Smooth muscle cell (in vitro differentiated cells): ENCODE data around the gene ZNRD2. TPM values are rescaled to one million over a fixed set of nuclear protein-coding genes. Genes with fewer than 3 reads are reported as not detected.

Experiments
- DNase-seq: peaks from one replicate; lab custom pipeline; 2025; ENCODE audit not compliant: unreplicated experiment; lab: John Stamatoyannopoulos, UW
- H2AFZ ChIP-seq: fragments of 200-600 bp; sonication (generic); 2 replicates; pipeline ENCODE4 v1.6.0; 2016; ENCODE audit warnings: antibody characterized with exemption, low read depth, mild to moderate bottlenecking
- H3F3A ChIP-seq: fragments of 200-600 bp; sonication (generic); 2 replicates; pipeline ENCODE4 v1.6.0; 2017; ENCODE audit warnings: antibody characterized with exemption, low read depth
- H3K27ac ChIP-seq: fragments of 200-600 bp; sonication (generic); 2 replicates; pipeline ENCODE4 v1.5.1; 2016; ENCODE audit warnings: low read depth, mild to moderate bottlenecking
- H3K27me3 ChIP-seq: fragments of 200-600 bp; sonication (generic); 2 replicates; pipeline ENCODE4 v1.6.1; 2016; ENCODE audit warnings: low read depth, mild to moderate bottlenecking
- H3K36me3 ChIP-seq: fragments of 200-600 bp; sonication (generic); 2 replicates; pipeline ENCODE4 v1.5.1; 2016; ENCODE audit warnings: low read depth
- H3K4me1 ChIP-seq: fragments of 200-600 bp; sonication (generic); 2 replicates; pipeline ENCODE4 v1.5.1; 2016; ENCODE audit warnings: low read depth
- H3K4me2 ChIP-seq: fragments of 200-600 bp; sonication (generic); 2 replicates; pipeline ENCODE4 v1.6.0; 2016; ENCODE audit warnings: mild to moderate bottlenecking
- H3K4me3 ChIP-seq: fragments of 200-600 bp; sonication (generic); 2 replicates; pipeline ENCODE4 v1.5.1; 2016; ENCODE audit warnings: mild to moderate bottlenecking
- H3K79me2 ChIP-seq: fragments of 200-600 bp; sonication (generic); 2 replicates; pipeline ENCODE4 v1.6.0; 2016; ENCODE audit warnings: low read depth, mild to moderate bottlenecking
- H3K9ac ChIP-seq: fragments of 200-600 bp; sonication (generic); 2 replicates; pipeline ENCODE4 v1.6.0; 2016; ENCODE audit warnings: low read depth
- H3K9me3 ChIP-seq: fragments of 200-600 bp; sonication (generic); replicated peaks from 2 replicates; pipeline ENCODE4 v1.5.1; 2016; ENCODE audit warnings: low read depth
- H4K20me1 ChIP-seq: fragments of 200-600 bp; sonication (generic); 2 replicates; pipeline ENCODE4 v1.6.0; 2016; ENCODE audit warnings: low read depth
- WGBS: methylation state at CpG from one replicate; pipeline ENCODE4 v1.1.7; 2016; ENCODE audit warnings: low lambda C conversion rate; 5-methylcytosine and 5-hydroxymethylcytosine counted together
- polyA plus RNA-seq: library from polyadenylated mRNA; unstranded; fragments of >200 nt; fragmentation: Nextera tagmentation; extraction: Ambion mirVana; gene quantifications from 2 replicates; pipeline ENCODE4 v1.2.1, GENCODE V29; 2016
- total RNA-seq: library from RNA; depleted of rRNA; stranded (reverse); fragments of >200 nt; gene quantifications from 2 replicates; pipeline ENCODE4 v1.2.3, GENCODE V29; 2014
- TF ChIP-seq, protein P1 (sequence below): fragments of 200-600 bp; sonication (generic); IDR thresholded peaks from 2 replicates; pipeline ENCODE4 v1.5.1; 2017; ENCODE audit warnings: borderline replicate concordance, mild to moderate bottlenecking, antibody characterized with exemption; ENCODE audit not compliant: insufficient read depth, poor library complexity, severe bottlenecking

ZNRD2 gene
- total and polyA plus RNA-seq, 2 experiments from 2014 or later: 55.5 to 105 TPM

DNA sequence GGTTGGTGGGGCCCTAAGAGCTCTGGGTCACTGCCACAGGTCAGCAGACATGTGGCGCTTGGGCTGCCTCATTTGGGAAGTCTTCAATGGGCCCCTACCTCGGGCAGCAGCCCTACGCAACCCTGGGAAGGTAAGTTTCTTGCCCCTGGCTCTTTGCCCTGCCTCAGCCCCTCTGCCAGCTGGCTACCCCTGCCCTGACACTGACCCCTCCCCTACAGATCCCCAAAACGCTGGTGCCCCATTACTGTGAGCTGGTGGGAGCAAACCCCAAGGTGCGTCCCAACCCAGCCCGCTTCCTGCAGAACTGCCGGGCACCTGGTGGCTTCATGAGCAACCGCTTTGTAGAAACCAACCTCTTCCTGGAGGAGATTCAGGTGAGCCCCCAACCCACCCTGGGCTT is 43.5 kb upstream of the ZNRD2 start:
- H3K27ac ChIP-seq: no peak overlapping the region
- H3K27me3 ChIP-seq: no peaks in the 10 kb centered on the region
- H3K9me3 ChIP-seq: no peaks in the 10 kb centered on the region
- H3K4me3 ChIP-seq: no peak overlapping the region
- no peak overlapping the region for H3K4me2 ChIP-seq
- H3K4me1 ChIP-seq: peaks cover 31% of the 10 kb centered on the region
- TF ChIP-seq, protein P1, sequence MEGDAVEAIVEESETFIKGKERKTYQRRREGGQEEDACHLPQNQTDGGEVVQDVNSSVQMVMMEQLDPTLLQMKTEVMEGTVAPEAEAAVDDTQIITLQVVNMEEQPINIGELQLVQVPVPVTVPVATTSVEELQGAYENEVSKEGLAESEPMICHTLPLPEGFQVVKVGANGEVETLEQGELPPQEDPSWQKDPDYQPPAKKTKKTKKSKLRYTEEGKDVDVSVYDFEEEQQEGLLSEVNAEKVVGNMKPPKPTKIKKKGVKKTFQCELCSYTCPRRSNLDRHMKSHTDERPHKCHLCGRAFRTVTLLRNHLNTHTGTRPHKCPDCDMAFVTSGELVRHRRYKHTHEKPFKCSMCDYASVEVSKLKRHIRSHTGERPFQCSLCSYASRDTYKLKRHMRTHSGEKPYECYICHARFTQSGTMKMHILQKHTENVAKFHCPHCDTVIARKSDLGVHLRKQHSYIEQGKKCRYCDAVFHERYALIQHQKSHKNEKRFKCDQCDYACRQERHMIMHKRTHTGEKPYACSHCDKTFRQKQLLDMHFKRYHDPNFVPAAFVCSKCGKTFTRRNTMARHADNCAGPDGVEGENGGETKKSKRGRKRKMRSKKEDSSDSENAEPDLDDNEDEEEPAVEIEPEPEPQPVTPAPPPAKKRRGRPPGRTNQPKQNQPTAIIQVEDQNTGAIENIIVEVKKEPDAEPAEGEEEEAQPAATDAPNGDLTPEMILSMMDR: no peak
- peaks cover 70% of the 10 kb centered on the region for H4K20me1 ChIP-seq
- H3K79me2 ChIP-seq: peaks cover 40% of the 10 kb centered on the region
- H3K36me3 ChIP-seq: no peaks in the 10 kb centered on the region
- peaks cover 26% of the 10 kb centered on the region for H3F3A ChIP-seq
- no peak overlapping the region for H2AFZ ChIP-seq
- DNase-seq: no peak
- no peak overlapping the region for H3K9ac ChIP-seq
- WGBS: 98% methylated on average over 8 of the region's 8 CpGs

DNA sequence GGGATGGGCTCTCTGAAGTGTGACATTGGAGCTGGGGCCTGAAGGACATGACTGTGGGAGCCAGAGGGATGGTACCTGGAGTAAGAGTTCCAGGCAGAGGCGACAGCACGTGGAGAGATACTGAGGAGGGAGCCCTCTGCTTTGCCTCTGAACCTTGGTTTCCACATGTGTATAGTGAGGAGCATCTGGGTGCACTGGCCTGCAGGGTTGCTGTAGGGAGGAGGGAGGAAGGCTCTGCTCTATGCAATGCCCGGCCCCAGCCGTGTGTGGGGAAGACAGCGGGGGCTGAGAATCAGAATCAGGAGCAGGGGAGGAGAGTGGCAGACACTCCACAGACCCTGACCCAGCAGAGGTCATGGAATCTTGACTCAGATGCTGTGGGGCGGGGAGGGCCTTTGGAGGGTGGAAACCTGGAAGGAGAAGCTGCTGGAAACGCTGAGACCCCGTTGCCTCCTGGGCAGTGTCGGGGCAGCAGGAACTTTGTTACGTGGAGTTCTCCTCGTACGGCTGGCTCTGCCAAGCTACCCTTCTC is 41.4 kb upstream of the ZNRD2 start:
- H3K4me3 ChIP-seq: no peak overlapping the region
- no peak overlapping the region for H3K27ac ChIP-seq
- no peak overlapping the region for H3K4me2 ChIP-seq
- no peaks in the 10 kb centered on the region for H3K9me3 ChIP-seq
- no peaks in the 10 kb centered on the region for H3K36me3 ChIP-seq
- H2AFZ ChIP-seq: no peak overlapping the region
- H4K20me1 ChIP-seq: peaks cover 85% of the 10 kb centered on the region
- H3K9ac ChIP-seq: no peak overlapping the region
- H3K79me2 ChIP-seq: peaks cover 40% of the 10 kb centered on the region
- 97% methylated on average over 12 of the region's 12 CpGs for WGBS
- H3K4me1 ChIP-seq: peaks cover 13% of the 10 kb centered on the region
- peaks cover 13% of the 10 kb centered on the region for H3F3A ChIP-seq
- TF ChIP-seq, protein P1: no peak
- DNase-seq: no peak
- no peaks in the 10 kb centered on the region for H3K27me3 ChIP-seq

DNA sequence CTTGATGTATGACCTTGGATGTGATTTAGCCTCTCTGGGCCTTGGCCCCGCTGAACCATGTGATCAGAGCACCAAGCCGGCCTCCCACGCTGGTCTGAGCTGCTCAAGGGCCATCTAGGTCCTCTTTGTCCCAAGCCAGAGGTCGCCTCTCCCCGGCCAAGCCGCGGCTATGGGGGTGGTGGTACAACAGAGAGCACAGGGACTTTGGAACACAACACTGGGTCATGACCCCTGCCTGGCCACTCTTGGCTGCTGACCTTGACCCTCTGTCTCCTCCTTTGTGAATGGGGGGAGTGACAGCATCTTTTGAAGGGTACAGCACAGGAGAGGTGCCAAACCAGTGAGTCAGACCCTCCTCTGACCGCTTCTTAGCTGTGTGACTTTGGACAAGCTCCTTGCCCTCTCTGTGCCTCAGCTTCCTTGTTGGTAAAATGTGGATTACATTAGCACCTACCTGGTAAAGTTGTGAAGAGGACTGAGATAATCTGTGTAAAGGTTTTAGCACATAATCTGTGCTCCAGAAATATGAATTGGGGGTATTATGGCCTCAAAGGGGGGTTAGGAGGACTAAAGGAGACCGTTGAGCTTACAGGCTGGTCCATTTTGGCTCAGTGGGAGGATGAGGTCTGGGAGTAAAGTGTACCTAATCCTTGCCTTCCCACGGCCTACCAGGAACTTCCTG is 40.7 kb upstream of the ZNRD2 start:
- Histone ChIP-seq H2AFZ (no peak overlapping the region), H3K9me3 (no peaks in the 10 kb centered on the region), H3K36me3 (no peaks in the 10 kb centered on the region), H3F3A (peaks cover 6% of the 10 kb centered on the region), H3K79me2 (peaks cover 40% of the 10 kb centered on the region), H3K27me3 (no peaks in the 10 kb centered on the region), H3K4me3 (no peak overlapping the region), H3K9ac (no peak overlapping the region), H3K4me1 (peaks cover 7% of the 10 kb centered on the region), H3K4me2 (no peak overlapping the region), H4K20me1 (peaks cover 92% of the 10 kb centered on the region), H3K27ac (no peak overlapping the region)
- DNase-seq: no peak
- TF ChIP-seq, protein P1: no peak
- WGBS: 90% methylated on average over 10 of the region's 10 CpGs

DNA sequence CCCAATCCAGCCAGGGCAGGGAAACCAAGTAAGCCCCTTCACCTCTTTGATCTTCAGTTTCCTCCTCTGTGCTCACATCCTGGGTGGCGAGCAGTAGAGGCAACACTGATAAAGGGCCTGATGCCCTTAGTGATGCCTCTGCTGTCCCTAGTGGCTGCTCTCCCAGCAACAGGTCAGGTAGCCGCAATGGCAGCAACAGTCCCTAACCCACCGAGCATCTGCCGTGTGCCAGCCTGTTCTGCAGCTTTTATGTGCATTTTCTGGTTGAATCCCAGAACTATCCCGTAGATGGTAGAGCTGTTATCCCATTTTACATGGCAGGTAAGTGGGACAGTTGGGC is 40.1 kb upstream of the ZNRD2 start:
- H3K79me2 ChIP-seq: peaks cover 38% of the 10 kb centered on the region
- TF ChIP-seq, protein P1: peak; percentile 30
- no peak overlapping the region for H3K9ac ChIP-seq
- no peak overlapping the region for H3K4me2 ChIP-seq
- H4K20me1 ChIP-seq: peaks cover 97% of the 10 kb centered on the region
- no peaks in the 10 kb centered on the region for H3K9me3 ChIP-seq
- no peak overlapping the region for H3K4me3 ChIP-seq
- peaks cover 7% of the 10 kb centered on the region for H3K4me1 ChIP-seq
- H3K27me3 ChIP-seq: no peaks in the 10 kb centered on the region
- WGBS: 86% methylated on average over 5 of the region's 5 CpGs
- DNase-seq: no peak
- no peaks in the 10 kb centered on the region for H3K36me3 ChIP-seq
- H3F3A ChIP-seq: peaks cover 6% of the 10 kb centered on the region
- no peak overlapping the region for H3K27ac ChIP-seq
- no peak overlapping the region for H2AFZ ChIP-seq
